ENCODE measurements around the gene KDM1B. TPM values are rescaled to one million over a fixed set of nuclear protein-coding genes. Genes with fewer than 3 reads are reported as not detected.

Gene KDM1B
- total and polyA plus RNA-seq, 2 experiments from 2014 or later, result 3.8 to 9.0 TPM

GRCh38 chr6:18118330-18118729 is 36.9 kb upstream of the KDM1B start:
- peaks cover 5% of the 10 kb centered on the region; the same call in 1 of the 3 replicates for H3K9me3 Mint-ChIP-seq
- H3K4me3 Mint-ChIP-seq, result no peak overlapping the region
- Histone ChIP-seq H3K27ac (ENCODE audit: low read depth) (no peak overlapping the region), H3K4me3 (no peak overlapping the region), H3K79me2 (replicated peaks; ENCODE audit: insufficient read depth) (no peaks in the 10 kb centered on the region), H4K20me1 (replicated peaks; ENCODE audit: insufficient read depth) (no peaks in the 10 kb centered on the region), H3K4me2 (no peak overlapping the region), H2AFZ (no peak overlapping the region), H3F3A (replicated peaks; ENCODE audit: low read depth) (0 out of 2 replicates have a peak, but pooled peaks cover 3% of the 10 kb centered on the region), H3K36me3 (ENCODE audit: insufficient read depth) (no peaks in the 10 kb centered on the region), H3K27me3 (ENCODE audit: insufficient read depth) (peaks cover 22% of the 10 kb centered on the region), H3K9me2 (ENCODE audit: insufficient read depth) (no peaks in the 10 kb centered on the region; the same call in 1 of the 2 replicates), H3K4me1 (ENCODE audit: insufficient read depth) (no peaks in the 10 kb centered on the region)
- H3K27me3 Mint-ChIP-seq (ENCODE audit: insufficient read depth, low read depth, poor library complexity), result peaks cover 18% of the 10 kb centered on the region
- no peaks in the 10 kb centered on the region; the same call in 2 of the 3 replicates for H3K36me3 Mint-ChIP-seq (ENCODE audit: low read depth)
- no peak overlapping the region for H3K27ac Mint-ChIP-seq
- peaks cover 4% of the 10 kb centered on the region; the same call in 2 of the 3 replicates for H3K4me1 Mint-ChIP-seq
- ATAC-seq, result no peak
- DNase-seq (ENCODE audit: low spot score), result no peak
- TF ChIP-seq CREB1 (CRISPR knock-in tag; IDR thresholded peaks at IDR 0.05; ENCODE audit: low read depth), result no peak
- TF ChIP-seq EZH2phosphoT487 (IDR thresholded peaks at IDR 0.05; ENCODE audit: unreplicated experiment), result no peak
- TF ChIP-seq EZH2 (IDR thresholded peaks at IDR 0.05; ENCODE audit: low read depth, unreplicated experiment), result no peak
- TF ChIP-seq, protein P1, sequence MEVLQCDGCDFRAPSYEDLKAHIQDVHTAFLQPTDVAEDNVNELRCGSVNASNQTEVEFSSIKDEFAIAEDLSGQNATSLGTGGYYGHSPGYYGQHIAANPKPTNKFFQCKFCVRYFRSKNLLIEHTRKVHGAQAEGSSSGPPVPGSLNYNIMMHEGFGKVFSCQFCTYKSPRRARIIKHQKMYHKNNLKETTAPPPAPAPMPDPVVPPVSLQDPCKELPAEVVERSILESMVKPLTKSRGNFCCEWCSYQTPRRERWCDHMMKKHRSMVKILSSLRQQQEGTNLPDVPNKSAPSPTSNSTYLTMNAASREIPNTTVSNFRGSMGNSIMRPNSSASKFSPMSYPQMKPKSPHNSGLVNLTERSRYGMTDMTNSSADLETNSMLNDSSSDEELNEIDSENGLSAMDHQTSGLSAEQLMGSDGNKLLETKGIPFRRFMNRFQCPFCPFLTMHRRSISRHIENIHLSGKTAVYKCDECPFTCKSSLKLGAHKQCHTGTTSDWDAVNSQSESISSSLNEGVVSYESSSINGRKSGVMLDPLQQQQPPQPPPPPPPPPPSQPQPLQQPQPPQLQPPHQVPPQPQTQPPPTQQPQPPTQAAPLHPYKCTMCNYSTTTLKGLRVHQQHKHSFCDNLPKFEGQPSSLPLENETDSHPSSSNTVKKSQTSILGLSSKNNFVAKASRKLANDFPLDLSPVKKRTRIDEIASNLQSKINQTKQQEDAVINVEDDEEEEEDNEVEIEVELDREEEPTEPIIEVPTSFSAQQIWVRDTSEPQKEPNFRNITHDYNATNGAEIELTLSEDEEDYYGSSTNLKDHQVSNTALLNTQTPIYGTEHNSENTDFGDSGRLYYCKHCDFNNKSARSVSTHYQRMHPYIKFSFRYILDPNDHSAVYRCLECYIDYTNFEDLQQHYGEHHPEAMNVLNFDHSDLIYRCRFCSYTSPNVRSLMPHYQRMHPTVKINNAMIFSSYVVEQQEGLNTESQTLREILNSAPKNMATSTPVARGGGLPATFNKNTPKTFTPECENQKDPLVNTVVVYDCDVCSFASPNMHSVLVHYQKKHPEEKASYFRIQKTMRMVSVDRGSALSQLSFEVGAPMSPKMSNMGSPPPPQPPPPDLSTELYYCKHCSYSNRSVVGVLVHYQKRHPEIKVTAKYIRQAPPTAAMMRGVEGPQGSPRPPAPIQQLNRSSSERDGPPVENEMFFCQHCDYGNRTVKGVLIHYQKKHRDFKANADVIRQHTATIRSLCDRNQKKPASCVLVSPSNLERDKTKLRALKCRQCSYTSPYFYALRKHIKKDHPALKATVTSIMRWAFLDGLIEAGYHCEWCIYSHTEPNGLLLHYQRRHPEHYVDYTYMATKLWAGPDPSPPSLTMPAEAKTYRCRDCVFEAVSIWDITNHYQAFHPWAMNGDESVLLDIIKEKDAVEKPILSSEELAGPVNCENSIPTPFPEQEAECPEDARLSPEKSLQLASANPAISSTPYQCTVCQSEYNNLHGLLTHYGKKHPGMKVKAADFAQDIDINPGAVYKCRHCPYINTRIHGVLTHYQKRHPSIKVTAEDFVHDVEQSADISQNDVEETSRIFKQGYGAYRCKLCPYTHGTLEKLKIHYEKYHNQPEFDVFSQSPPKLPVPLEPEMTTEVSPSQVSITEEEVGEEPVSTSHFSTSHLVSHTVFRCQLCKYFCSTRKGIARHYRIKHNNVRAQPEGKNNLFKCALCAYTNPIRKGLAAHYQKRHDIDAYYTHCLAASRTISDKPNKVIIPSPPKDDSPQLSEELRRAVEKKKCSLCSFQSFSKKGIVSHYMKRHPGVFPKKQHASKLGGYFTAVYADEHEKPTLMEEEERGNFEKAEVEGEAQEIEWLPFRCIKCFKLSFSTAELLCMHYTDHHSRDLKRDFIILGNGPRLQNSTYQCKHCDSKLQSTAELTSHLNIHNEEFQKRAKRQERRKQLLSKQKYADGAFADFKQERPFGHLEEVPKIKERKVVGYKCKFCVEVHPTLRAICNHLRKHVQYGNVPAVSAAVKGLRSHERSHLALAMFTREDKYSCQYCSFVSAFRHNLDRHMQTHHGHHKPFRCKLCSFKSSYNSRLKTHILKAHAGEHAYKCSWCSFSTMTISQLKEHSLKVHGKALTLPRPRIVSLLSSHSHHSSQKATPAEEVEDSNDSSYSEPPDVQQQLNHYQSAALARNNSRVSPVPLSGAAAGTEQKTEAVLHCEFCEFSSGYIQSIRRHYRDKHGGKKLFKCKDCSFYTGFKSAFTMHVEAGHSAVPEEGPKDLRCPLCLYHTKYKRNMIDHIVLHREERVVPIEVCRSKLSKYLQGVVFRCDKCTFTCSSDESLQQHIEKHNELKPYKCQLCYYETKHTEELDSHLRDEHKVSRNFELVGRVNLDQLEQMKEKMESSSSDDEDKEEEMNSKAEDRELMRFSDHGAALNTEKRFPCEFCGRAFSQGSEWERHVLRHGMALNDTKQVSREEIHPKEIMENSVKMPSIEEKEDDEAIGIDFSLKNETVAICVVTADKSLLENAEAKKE (CRISPR knock-in tag; IDR thresholded peaks at IDR 0.05), result no peak
- TF ChIP-seq ZNF331 (CRISPR knock-in tag; IDR thresholded peaks at IDR 0.05; ENCODE audit: low read depth), result no peak
- TF ChIP-seq CTCF (conservative IDR thresholded peaks at IDR 0.05; ENCODE audit: low read depth in 2 of 2), result no peak
- TF ChIP-seq, protein P2, sequence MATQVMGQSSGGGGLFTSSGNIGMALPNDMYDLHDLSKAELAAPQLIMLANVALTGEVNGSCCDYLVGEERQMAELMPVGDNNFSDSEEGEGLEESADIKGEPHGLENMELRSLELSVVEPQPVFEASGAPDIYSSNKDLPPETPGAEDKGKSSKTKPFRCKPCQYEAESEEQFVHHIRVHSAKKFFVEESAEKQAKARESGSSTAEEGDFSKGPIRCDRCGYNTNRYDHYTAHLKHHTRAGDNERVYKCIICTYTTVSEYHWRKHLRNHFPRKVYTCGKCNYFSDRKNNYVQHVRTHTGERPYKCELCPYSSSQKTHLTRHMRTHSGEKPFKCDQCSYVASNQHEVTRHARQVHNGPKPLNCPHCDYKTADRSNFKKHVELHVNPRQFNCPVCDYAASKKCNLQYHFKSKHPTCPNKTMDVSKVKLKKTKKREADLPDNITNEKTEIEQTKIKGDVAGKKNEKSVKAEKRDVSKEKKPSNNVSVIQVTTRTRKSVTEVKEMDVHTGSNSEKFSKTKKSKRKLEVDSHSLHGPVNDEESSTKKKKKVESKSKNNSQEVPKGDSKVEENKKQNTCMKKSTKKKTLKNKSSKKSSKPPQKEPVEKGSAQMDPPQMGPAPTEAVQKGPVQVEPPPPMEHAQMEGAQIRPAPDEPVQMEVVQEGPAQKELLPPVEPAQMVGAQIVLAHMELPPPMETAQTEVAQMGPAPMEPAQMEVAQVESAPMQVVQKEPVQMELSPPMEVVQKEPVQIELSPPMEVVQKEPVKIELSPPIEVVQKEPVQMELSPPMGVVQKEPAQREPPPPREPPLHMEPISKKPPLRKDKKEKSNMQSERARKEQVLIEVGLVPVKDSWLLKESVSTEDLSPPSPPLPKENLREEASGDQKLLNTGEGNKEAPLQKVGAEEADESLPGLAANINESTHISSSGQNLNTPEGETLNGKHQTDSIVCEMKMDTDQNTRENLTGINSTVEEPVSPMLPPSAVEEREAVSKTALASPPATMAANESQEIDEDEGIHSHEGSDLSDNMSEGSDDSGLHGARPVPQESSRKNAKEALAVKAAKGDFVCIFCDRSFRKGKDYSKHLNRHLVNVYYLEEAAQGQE (IDR thresholded peaks at IDR 0.05; ENCODE audit: unreplicated experiment), result no peak

Measured in GM23338 (cell line).